GM19395 (cell line): ENCODE data around the gene DMXL2.
"Not testable (repeated sequence)": the region's sequence is repeated elsewhere in the genome, so short reads cannot be mapped to it uniquely, and the experiment has no call there.

Experiments used
- ATAC-seq: cut with Tn5 transposase; IDR thresholded peaks from one replicate; pipeline ENCODE4 v1.9.1; 2021; ENCODE audit warnings: mild to moderate bottlenecking, moderate library complexity; ENCODE audit not compliant: unreplicated experiment

Gene DMXL2

GRCh38 chr15:51576911-51577500 lies 45.6 kb downstream of the DMXL2 start:
- ATAC-seq, result no peak

GRCh38 chr15:51576286-51576850 lies 46.2 kb downstream of the DMXL2 start:
- no peak for ATAC-seq

- no peak for ATAC-seq
Observed at GRCh38 chr15:51575775-51576174, 46.8 kb downstream of the DMXL2 start.

- ATAC-seq, result not testable (repeated sequence)
Observed at GRCh38 chr15:51573352-51573751, 49.2 kb downstream of the DMXL2 start.

- ATAC-seq, result not testable (repeated sequence)
Observed at GRCh38 chr15:51568939-51569784, 53.4 kb downstream of the DMXL2 start.

- ATAC-seq, result no peak
Observed at GRCh38 chr15:51561271-51561670, 61.3 kb downstream of the DMXL2 start.

GRCh38 chr15:51558876-51559275 lies 63.7 kb downstream of the DMXL2 start:
- no peak for ATAC-seq

- ATAC-seq, result no peak
Observed at GRCh38 chr15:51558411-51558810, 64.2 kb downstream of the DMXL2 start.

GRCh38 chr15:51550841-51551240 lies 71.7 kb downstream of the DMXL2 start:
- ATAC-seq, result no peak

GRCh38 chr15:51547656-51548055 lies 74.9 kb downstream of the DMXL2 start:
- no peak for ATAC-seq

GRCh38 chr15:51536965-51537574 lies 85.5 kb downstream of the DMXL2 start:
- ATAC-seq, result no peak

GRCh38 chr15:51533672-51534398 lies 88.7 kb downstream of the DMXL2 start:
- ATAC-seq, result no peak

GRCh38 chr15:51526955-51527354 lies 95.6 kb downstream of the DMXL2 start:
- ATAC-seq, result no peak

GRCh38 chr15:51524376-51524775 lies 98.2 kb downstream of the DMXL2 start:
- no peak for ATAC-seq

GRCh38 chr15:51516291-51516690 lies 106.3 kb downstream of the DMXL2 start:
- ATAC-seq, result no peak

GRCh38 chr15:51505251-51505650 lies 117.3 kb downstream of the DMXL2 start:
- ATAC-seq, result no peak

GRCh38 chr15:51503003-51503402 lies 119.6 kb downstream of the DMXL2 start:
- no peak for ATAC-seq

- ATAC-seq, result no peak
Observed at GRCh38 chr15:51499379-51499976, 123.1 kb downstream of the DMXL2 start.

GRCh38 chr15:51497806-51498205 lies 124.8 kb downstream of the DMXL2 start:
- no peak for ATAC-seq

- ATAC-seq, result no peak
Observed at GRCh38 chr15:51496246-51496645, 126.3 kb downstream of the DMXL2 start.
